HG03378 (cell line): ENCODE measurements around the gene KCNK6.
"Not testable (repeated sequence)": the region's sequence is repeated elsewhere in the genome, so short reads cannot be mapped to it uniquely, and the experiment has no call there.

Experiments
- ATAC-seq: cut with Tn5 transposase; IDR thresholded peaks from one replicate; pipeline ENCODE4 v1.9.1; 2021; ENCODE audit warnings: mild to moderate bottlenecking, moderate library complexity; ENCODE audit not compliant: unreplicated experiment

Gene KCNK6

GRCh38 chr19:38360839-38361631 is 41.4 kb downstream of the KCNK6 start:
- no peak for ATAC-seq

GRCh38 chr19:38361633-38362075 is 42.0 kb downstream of the KCNK6 start:
- no peak for ATAC-seq

GRCh38 chr19:38362076-38362945 is 42.7 kb downstream of the KCNK6 start:
- ATAC-seq = no peak

GRCh38 chr19:38362946-38363688 is 43.5 kb downstream of the KCNK6 start:
- ATAC-seq = not testable (repeated sequence)

GRCh38 chr19:38367041-38367440 is 47.4 kb downstream of the KCNK6 start:
- no peak for ATAC-seq

- no peak for ATAC-seq
Observed at GRCh38 chr19:38369584-38369983, 49.9 kb downstream of the KCNK6 start.

GRCh38 chr19:38370299-38370698 is 50.7 kb downstream of the KCNK6 start:
- ATAC-seq = no peak

- no peak for ATAC-seq
Observed at GRCh38 chr19:38371081-38371480, 51.4 kb downstream of the KCNK6 start.

- no peak for ATAC-seq
Observed at GRCh38 chr19:38373907-38374331, 54.3 kb downstream of the KCNK6 start.

- ATAC-seq = peak; percentile 83
Observed at GRCh38 chr19:38374332-38375097, 54.9 kb downstream of the KCNK6 start, which contains the start of gene PSMD8. Gene PSMD8 (plus strand): TSS chr19:38374571. CDS start chr19:38374602, 31 bp downstream.

- no peak for ATAC-seq
Observed at GRCh38 chr19:38375098-38375493, 55.5 kb downstream of the KCNK6 start.

GRCh38 chr19:38375748-38376147 is 56.1 kb downstream of the KCNK6 start:
- no peak for ATAC-seq

GRCh38 chr19:38376576-38376975 is 56.9 kb downstream of the KCNK6 start:
- ATAC-seq = no peak

- no peak for ATAC-seq
Observed at GRCh38 chr19:38377052-38377451, 57.4 kb downstream of the KCNK6 start.

GRCh38 chr19:38378866-38379265 is 59.2 kb downstream of the KCNK6 start:
- no peak for ATAC-seq

GRCh38 chr19:38381138-38381537 is 61.5 kb downstream of the KCNK6 start:
- no peak for ATAC-seq
